ENCODE measurements around the gene C9orf50.

C9orf50 gene

GRCh38 chr9:129562917-129563316 lies 58.0 kb downstream of the C9orf50 start:
- in situ Hi-C loops (cut with MboI; ENCODE audit: low pct_unique_long_range_greater_than_20kb, low sequenced_read_pairs): no loop called here
- DNase-seq: no peak

GRCh38 chr9:129562514-129562913 lies 58.4 kb downstream of the C9orf50 start:
- in situ Hi-C loops (cut with MboI; ENCODE audit: low pct_unique_long_range_greater_than_20kb, low sequenced_read_pairs): no loop called here
- DNase-seq: no peak

All from KBM-7 (cell line).